Measurements from ENCODE around the gene CD33.

Gene CD33

GRCh38 chr19:51259348-51260245, 34.7 kb downstream of the CD33 start:
- TF ChIP-seq CTCF (conservative IDR thresholded peaks at IDR 0.05) = peak; percentile 96
- no peak for TF ChIP-seq ZFX (IDR thresholded peaks at IDR 0.05)
- no peak overlapping the region for H3K27ac ChIP-seq

- H3K27ac ChIP-seq = no peak overlapping the region
- TF ChIP-seq ZFX (IDR thresholded peaks at IDR 0.05) (no peak), CTCF (conservative IDR thresholded peaks at IDR 0.05) (no peak)
Observed at GRCh38 chr19:51263808-51264207, 38.9 kb downstream of the CD33 start.

GRCh38 chr19:51271067-51271466, 46.2 kb downstream of the CD33 start:
- no peak overlapping the region for H3K27ac ChIP-seq

GRCh38 chr19:51272183-51272810, 47.4 kb downstream of the CD33 start:
- no peak overlapping the region for H3K27ac ChIP-seq
- TF ChIP-seq CTCF (conservative IDR thresholded peaks at IDR 0.05) (no peak), ZFX (IDR thresholded peaks at IDR 0.05) (no peak)

More at GRCh38 chr19:51271067-51271466, 46.2 kb downstream of the CD33 start:
- TF ChIP-seq CTCF (conservative IDR thresholded peaks at IDR 0.05) (no peak), ZFX (IDR thresholded peaks at IDR 0.05) (no peak)

- no peak overlapping the region for H3K27ac ChIP-seq
- TF ChIP-seq CTCF (conservative IDR thresholded peaks at IDR 0.05) = no peak
- TF ChIP-seq ZFX (IDR thresholded peaks at IDR 0.05) = no peak
Observed at GRCh38 chr19:51274049-51274770, 49.3 kb downstream of the CD33 start.

GRCh38 chr19:51277112-51277511, 52.2 kb downstream of the CD33 start:
- no peak for TF ChIP-seq CTCF (conservative IDR thresholded peaks at IDR 0.05)
- TF ChIP-seq ZFX (IDR thresholded peaks at IDR 0.05) = no peak
- H3K27ac ChIP-seq = no peak overlapping the region

Data from C4-2B (cell line).